HG03280 (cell line): Measurements from ENCODE around the gene KEL.

Source experiments
- ATAC-seq: cut with Tn5 transposase; IDR thresholded peaks from one replicate; pipeline ENCODE4 v1.9.1; 2021; ENCODE audit warnings: mild to moderate bottlenecking, moderate library complexity; ENCODE audit not compliant: unreplicated experiment

Gene KEL

GRCh38 chr7:142932386-142933091 is 29.6 kb downstream of the KEL start:
- no peak for ATAC-seq

DNA sequence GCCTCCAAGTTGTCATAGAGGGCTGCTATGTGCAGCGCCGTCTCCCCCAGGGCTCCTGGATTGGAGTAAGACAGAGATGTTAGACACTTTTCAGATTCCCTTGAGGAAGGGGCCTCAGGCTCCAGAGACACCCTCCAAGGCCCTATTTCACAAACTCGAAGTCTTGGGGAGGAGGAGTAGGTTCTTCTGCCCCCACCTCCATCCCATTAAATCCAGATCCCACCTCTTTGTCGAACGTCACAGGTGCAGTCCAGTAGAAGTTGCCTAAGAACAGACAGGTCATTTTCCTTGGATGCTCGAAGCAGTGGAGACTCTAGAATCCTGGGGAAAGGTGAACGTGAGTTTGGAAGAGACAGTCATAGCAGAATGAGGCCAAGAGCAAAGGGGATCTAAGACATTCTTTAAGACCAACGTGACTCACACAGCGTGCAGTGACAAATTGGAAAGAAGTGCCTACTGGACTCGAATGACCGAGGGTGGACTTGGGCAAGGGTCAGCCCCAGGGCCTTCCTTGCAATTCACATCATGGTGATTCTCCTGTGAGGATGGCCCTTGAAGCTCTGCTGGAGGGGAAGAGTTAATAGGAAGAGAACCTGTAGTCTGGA is 31.9 kb downstream of the KEL start:
- no peak for ATAC-seq

DNA sequence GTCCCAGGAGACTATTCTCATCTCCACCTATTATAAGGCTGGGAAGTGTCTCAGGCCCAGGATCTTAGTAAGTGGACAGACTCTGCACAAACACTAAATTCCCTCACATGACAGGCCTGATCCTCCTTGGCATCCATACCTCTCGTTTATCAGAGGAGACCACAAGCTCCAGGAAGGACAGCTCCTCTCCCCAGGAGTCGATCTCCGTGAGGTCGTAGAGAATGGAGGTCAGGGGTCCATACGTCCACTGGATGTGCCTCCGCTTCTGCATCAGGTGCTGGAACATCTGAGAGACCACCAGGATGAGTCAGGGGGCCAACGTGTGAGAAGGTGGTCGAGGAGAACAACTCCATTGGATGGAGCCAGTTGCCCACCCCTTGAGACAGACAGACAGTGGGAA is 34.2 kb downstream of the KEL start:
- no peak for ATAC-seq

DNA sequence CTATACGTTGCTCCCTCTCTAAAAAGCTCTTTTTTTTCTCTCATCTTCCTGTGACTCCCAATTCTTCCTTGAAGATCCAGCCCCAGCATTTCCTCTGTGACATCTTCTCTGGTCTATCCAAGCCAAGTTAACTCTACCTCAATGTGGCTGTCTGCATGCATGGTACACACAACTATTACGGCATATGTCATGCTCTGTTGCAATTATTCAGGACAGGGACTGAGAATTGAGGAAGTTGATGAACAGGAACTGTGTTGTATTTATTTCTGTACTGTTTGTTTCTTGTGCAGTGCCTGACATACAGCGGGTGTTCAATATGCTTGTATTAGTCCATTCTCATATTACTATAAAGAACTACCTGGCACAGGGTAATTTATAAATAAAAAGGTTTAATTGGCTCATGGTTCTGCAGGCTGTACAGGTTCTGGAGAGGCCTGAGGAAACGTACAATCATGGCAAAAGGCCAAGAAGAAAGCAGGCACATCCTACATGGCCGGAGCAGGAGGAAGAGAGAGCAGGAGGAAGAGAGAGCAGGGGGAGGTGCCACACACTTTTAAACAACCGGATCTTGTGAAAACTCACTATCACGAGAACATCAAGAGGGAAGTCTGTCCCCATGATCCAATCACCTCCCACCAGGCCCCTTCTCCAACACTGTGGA is 34.9 kb downstream of the KEL start:
- no peak for ATAC-seq

DNA sequence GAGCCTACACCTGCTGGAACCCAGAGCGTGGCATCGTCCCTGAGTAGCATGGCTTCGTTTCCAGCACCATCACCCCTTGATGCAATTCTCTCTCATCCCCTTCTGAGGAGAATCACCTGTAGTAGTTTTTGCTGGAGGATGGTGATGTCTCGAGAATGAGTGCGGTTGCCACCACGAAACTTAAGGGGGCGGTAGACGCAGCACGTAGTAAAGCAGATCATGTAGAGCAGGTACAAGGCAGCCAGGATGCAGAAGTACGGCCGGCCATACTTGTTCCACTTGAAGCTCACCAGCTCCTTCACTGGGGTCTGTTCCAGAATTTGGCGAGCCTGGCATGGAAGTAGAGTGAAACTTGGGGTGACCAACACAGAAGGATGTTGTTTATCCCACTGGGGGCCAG is 36.8 kb downstream of the KEL start:
- ATAC-seq = no peak

DNA sequence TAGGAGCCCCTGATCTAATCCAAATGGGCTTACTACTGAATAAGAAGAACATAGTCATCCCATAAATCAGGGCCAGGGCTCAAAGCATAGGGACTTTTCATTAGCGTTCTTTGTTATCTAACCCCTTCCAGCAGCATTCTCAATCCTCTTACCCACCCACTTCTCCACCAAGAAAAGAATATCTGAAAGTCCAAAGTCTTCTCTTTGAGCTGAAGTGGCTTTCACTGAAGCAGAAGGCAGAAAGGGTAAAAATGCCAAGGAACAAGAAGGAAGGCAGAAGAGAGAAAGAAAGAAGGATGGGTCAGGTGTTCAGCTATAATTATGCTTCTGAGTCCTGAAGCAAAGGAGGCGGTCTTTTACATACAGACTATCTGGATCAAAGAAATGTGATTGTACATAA is 38.8 kb downstream of the KEL start:
- no peak for ATAC-seq

- no peak for ATAC-seq
These were observed 42.5 kb downstream of the KEL start for GRCh38 chr7:142919656-142920055.

DNA sequence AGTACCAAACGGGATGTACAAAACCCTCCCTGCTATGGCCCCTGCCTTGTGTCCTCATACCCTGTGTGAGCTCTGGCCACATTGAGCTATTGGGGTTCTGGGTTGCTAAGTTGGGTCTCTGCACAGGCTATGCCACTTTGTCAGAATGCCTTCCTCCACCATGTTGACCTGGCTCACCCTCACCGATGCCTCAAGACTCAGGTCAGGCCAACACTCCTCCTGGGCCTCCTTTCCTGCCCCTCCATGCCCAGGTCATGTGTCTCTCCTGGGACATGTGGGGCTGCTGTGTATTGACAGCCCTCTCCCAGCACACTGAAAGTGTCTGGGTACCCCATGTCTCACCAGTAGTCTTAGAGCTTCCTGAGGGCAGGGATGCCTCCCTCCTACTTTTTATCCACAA is 43.3 kb downstream of the KEL start:
- no peak for ATAC-seq

DNA sequence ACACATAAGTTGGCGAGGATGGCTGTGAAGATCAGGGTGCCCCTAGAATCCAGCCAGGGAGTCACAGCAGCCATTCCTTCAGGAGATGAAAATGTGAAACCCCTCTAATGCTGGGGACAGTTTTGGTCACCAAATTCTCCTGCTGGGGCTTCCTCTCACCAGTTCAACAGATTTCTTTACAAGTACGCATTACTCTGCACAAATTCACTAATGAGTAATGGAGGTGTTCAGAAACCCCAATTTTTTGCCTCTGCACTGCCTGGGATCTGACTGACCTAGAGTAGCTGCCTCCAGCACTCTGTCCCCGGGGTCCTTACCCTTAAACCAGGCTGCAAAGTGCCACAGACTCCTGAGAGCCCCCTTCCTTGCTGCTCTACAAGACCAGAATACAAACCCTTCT is 44.7 kb downstream of the KEL start:
- ATAC-seq = no peak

DNA sequence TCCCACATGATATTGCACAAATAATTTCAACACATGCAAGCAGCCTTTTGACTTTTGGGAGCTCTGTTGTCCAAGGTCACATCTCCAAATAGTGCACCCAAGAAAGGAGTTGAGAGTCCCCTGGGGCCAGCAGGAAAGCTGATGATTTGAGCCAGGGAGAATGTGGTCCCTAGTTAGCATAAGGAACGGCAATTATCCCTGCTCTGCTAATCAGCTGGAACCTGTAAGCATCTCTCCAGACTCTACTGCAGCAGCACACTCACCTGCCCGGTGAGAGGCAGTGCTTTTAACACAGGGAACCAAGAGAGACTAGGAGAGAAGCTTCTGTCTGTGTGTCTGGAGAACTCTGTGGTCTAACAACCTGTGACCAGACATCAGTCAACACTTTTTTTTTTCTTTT is 45.7 kb downstream of the KEL start:
- no peak for ATAC-seq

DNA sequence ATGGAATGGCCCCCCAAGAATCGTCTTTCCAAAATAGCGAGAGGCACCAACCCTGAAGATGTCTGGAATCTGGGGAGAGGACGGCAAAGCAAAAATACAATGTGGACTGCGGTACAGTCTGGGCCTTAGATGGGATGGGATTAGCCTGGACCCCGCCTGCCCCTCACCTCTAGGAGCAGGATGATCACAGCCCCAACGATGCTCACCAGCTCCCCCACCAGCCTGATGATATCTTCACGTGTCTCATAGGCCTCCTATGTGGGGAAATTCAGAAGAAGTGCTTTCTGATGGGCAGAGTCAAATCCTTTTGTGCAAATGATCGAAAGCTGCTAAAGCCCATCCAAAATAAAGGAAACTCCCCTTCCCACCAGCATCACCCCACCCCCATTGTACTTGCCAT is 46.8 kb downstream of the KEL start:
- no peak for ATAC-seq

GRCh38 chr7:142914121-142914520 is 48.0 kb downstream of the KEL start:
- no peak for ATAC-seq

GRCh38 chr7:142913566-142913965 is 48.6 kb downstream of the KEL start:
- no peak for ATAC-seq

GRCh38 chr7:142913051-142913450 is 49.1 kb downstream of the KEL start:
- no peak for ATAC-seq

- ATAC-seq = no peak
These were observed 51.7 kb downstream of the KEL start for GRCh38 chr7:142910481-142910880.

GRCh38 chr7:142910031-142910433 is 52.1 kb downstream of the KEL start:
- no peak for ATAC-seq

GRCh38 chr7:142908921-142909890 is 53.0 kb downstream of the KEL start:
- ATAC-seq = peak; percentile 48

GRCh38 chr7:142908290-142908689 is 53.9 kb downstream of the KEL start:
- ATAC-seq = no peak

DNA sequence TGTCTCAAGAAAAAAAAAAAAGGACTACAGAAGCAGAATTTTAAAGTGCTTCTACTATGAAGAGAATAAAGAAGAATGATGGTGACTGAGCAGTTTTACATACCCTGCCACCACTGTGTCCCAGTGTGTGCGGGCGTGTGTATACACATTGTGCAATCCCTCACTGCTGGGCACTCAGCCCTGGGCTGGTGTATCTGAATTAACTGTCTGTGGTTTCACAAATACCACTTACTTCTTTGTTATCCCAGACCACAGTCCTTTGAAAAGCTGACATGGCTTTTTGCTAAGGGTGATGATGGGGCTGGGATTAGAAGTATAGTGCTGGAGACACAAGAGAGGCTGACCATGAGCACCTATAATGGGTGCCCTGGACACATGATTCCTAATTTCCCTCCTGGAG is 55.5 kb downstream of the KEL start:
- ATAC-seq = no peak

DNA sequence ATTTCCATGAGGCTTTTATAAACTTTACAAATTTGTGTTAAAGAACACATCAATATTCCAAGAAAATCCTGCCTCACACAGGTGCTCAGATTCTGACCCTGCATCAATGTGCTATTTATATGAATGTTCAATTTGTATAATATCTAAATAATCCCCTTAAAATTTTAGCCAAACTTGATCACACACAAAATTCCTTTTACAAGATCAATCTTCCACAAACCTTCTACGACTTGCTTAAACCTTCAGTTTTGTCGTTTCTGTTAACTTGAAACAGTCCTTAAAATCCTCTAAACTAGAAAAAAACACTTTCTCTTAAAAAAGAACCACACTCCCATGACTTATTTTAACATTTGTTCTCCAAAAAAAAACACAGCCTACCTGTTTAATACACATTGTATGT is 56.4 kb downstream of the KEL start:
- ATAC-seq = no peak

- ATAC-seq = no peak
These were observed 58.0 kb downstream of the KEL start for GRCh38 chr7:142904128-142904527.
